CD4-positive, alpha-beta memory T cell (primary cell): ENCODE measurements around the gene CAPS. TPM values are rescaled to one million over a fixed set of nuclear protein-coding genes. Genes with fewer than 3 reads are reported as not detected.

ENCODE experiments used
- CTCF ChIA-PET: fragments of 350-600 bp; sonication (Branson Sonifier 250); formaldehyde crosslinking; loops from one replicate; lab custom pipeline; 2021; ENCODE audit warnings: inconsistent platforms; ENCODE audit not compliant: partially characterized antibody; lab: Charles Lee
- POLR2A ChIA-PET: fragments of 350-600 bp; sonication (Branson Sonifier 250); formaldehyde crosslinking; loops from one replicate; lab custom pipeline; 2021; ENCODE audit not compliant: partially characterized antibody; lab: Charles Lee
- DNase-seq, 5 donors: peaks; one replicate each; pipeline versions ENCODE4 v3.0.0 to v3.0.0-alpha.2; 2020 to 2022; ENCODE audit warnings: mixed read lengths in 1 of 5
- H3K27ac ChIP-seq: one replicate; pipeline ENCODE4 v1.7.0; 2013; ENCODE audit warnings: low read depth, low read length
- H3K27me3 ChIP-seq: 2 replicates; pipeline ENCODE4 v1.7.0; 2013; ENCODE audit warnings: mild to moderate bottlenecking, low read length, moderate library complexity; ENCODE audit not compliant: insufficient read depth
- H3K36me3 ChIP-seq: 2 replicates; pipeline ENCODE4 v1.7.0; 2013; ENCODE audit warnings: mild to moderate bottlenecking, low read length, moderate library complexity; ENCODE audit not compliant: insufficient read depth
- H3K4me1 ChIP-seq: 2 replicates; pipeline ENCODE4 v1.7.0; 2013; ENCODE audit warnings: mild to moderate bottlenecking, low read length, moderate library complexity; ENCODE audit not compliant: insufficient read depth
- H3K4me3 ChIP-seq, 2 donors: one replicate each; pipeline ENCODE4 v1.7.0; 2013; ENCODE audit warnings: low read length in 2 of 2, mild to moderate bottlenecking in 1 of 2
- H3K9me3 ChIP-seq, 2 donors: one replicate each; pipeline ENCODE4 v1.7.0; 2013; ENCODE audit warnings: low read length in 2 of 2, control low read depth in 1 of 2; ENCODE audit not compliant: control insufficient read depth in 1 of 2
- H3K27ac Mint-ChIP-seq, 7 donors: one replicate each; pipeline ENCODE4 v1.8.0; 2020 to 2021; ENCODE audit warnings: mixed read lengths in 7 of 7, mild to moderate bottlenecking in 6 of 7, inconsistent platforms in 3 of 7, moderate library complexity in 3 of 7
- H3K27me3 Mint-ChIP-seq, 2 donors: one replicate each; pipeline ENCODE4 v1.8.0; 2020 to 2021; ENCODE audit warnings: mixed read lengths in 2 of 2
- H3K36me3 Mint-ChIP-seq, 2 donors: one replicate each; pipeline ENCODE4 v1.8.0; 2020 to 2021; ENCODE audit warnings: mixed read lengths in 2 of 2, inconsistent platforms in 1 of 2, mild to moderate bottlenecking in 1 of 2
- H3K4me1 Mint-ChIP-seq, 4 donors: one replicate each; pipeline ENCODE4 v1.8.0; 2020 to 2021; ENCODE audit warnings: mixed read lengths in 4 of 4, mild to moderate bottlenecking in 1 of 4
- H3K4me3 Mint-ChIP-seq, 8 donors: one replicate each; pipeline ENCODE4 v1.8.0; 2020 to 2021; ENCODE audit warnings: mixed read lengths in 8 of 8, mild to moderate bottlenecking in 7 of 8, moderate library complexity in 6 of 8, inconsistent platforms in 3 of 8
- H3K9me3 Mint-ChIP-seq, 8 donors: one replicate each; pipeline ENCODE4 v1.8.0; 2020 to 2021; ENCODE audit warnings: mixed read lengths in 8 of 8, mild to moderate bottlenecking in 5 of 8, inconsistent platforms in 3 of 8, moderate library complexity in 1 of 8
- intact Hi-C: fragments of 100-400 bp; cut with micrococcal nuclease; formaldehyde crosslinking; loops from one replicate; pipeline ENCODE4 v1.15.1; 2023
- polyA plus RNA-seq, 2 donors: library from polyadenylated mRNA; unstranded; fragments of 300-500 nt; fragmentation: Illumina TruSeq; gene quantifications; one replicate each; pipeline ENCODE4 v1.2.3, GENCODE V29; 2021
- total RNA-seq, 2 experiments: library from RNA; stranded (reverse); gene quantifications; one replicate each; pipeline ENCODE4 v1.2.3, GENCODE V29; 2021

The CAPS gene
- total and polyA plus RNA-seq, 4 experiments from 2014 or later = 1.7 to 68.0 (median 34.6) TPM

DNA sequence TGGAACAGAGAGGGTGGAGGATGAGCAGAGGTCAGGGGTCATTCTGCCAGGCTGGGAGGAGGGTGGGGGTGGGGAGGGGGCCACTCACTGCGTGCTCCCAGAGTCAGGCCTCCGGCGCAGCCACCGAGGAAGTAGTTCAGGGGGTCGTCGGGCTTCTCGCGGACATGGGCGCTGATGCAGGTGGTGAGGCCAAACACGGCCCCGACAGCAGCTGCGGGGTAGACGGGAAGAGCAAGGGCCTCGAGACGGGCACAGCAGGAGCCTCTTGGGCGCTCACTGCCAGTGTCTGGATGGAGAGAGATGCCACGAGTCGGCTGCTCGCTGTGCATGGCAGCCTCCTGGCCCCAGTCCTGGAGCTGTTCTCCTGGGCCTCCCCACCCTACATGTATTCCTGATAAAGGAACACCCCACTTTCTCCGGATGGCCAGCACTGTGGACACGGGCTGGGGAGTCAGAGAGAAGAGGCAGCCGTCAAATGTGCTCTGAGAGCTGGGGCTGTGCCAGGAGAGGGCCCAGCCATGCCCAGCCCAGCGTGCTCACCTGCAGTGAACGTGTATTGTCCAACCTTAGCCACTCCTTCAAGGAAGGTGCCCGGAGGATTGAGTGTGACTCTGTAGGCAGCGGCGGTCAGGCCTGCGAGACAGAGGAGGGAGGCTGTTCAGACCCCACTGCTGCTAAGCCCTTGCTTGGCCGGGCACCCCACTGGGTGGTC lies 17.5 kb upstream of the CAPS start:
- ChIA-PET POLR2A (no interaction called here), CTCF (no interaction called here)
- peaks cover 7 to 13% of the 10 kb centered on the region in 2 donors for H3K36me3 Mint-ChIP-seq
- H3K36me3 ChIP-seq = peaks cover 17% of the 10 kb centered on the region
- H3K9me3 Mint-ChIP-seq = no peaks in the 10 kb centered on the region
- no peak overlapping the region for H3K4me3 ChIP-seq
- H3K4me1 ChIP-seq = peaks cover 8% of the 10 kb centered on the region
- H3K4me3 Mint-ChIP-seq = no peak overlapping the region
- intact Hi-C loops = no loop called here
- no peak overlapping the region for H3K27ac ChIP-seq
- no peak for DNase-seq
- H3K27ac Mint-ChIP-seq = no peak overlapping the region
- no peaks in the 10 kb centered on the region for H3K27me3 ChIP-seq
- H3K9me3 ChIP-seq = no peaks in the 10 kb centered on the region
- no peaks in the 10 kb centered on the region for H3K27me3 Mint-ChIP-seq
- H3K4me1 Mint-ChIP-seq = peaks cover 5 to 13% (median 10%) of the 10 kb centered on the region in 4 donors

DNA sequence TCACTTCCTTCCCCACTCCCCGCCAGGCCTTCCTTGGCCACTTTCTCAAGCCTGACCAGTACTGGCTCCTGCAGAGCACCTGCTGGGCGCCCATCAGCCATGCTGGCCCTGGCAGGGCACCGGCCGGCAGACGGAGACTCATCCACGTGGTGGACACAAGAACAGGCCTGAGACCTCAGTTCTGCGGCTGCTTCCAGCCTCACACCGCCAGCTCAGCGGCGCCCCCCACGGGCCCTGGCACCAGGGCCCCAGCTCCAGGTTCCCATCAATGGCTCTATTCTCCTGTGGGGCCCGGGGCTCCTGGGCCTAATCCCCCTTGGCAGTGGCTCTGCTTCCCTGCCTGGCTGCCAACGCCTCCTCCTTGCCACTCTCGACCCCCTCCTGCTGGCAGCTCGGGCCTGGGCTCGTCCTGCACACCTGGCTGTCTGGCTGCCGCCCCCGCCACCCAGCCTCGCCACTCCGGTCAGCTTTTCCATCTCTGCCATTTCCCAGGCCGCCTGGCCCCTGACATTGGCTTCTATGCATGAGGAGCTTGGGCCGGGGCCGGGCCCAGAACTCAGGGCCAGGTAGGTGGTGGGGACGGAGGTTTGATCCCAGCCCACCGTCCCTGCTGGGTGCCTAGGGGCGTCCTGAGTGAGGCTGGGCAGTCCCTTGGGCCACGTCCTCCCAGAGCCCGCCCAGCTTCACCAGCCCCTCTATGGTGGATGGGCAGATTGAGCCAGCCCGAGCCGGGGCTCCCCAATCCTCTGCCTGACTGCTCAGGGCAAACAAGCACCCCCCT lies 16.7 kb upstream of the CAPS start:
- H3K9me3 Mint-ChIP-seq = no peaks in the 10 kb centered on the region
- peaks cover 4 to 20% (median 8%) of the 10 kb centered on the region in 4 donors for H3K4me1 Mint-ChIP-seq
- H3K36me3 Mint-ChIP-seq = peaks cover 7 to 13% of the 10 kb centered on the region in 2 donors
- H3K27me3 Mint-ChIP-seq = no peaks in the 10 kb centered on the region
- H3K36me3 ChIP-seq = peaks cover 17% of the 10 kb centered on the region
- no peak overlapping the region for H3K4me3 Mint-ChIP-seq
- H3K27ac Mint-ChIP-seq = no peak overlapping the region
- intact Hi-C loops = no loop called here
- ChIA-PET POLR2A (no interaction called here), CTCF (interaction anchor here (1.3 kb wide), 1 partner anchor 125 kb away, joined by 3 read pairs; no protein-coding TSS in a partner anchor)
- H3K27ac ChIP-seq = no peak overlapping the region
- no peak overlapping the region for H3K4me3 ChIP-seq
- no peak for DNase-seq
- H3K4me1 ChIP-seq = peaks cover 12% of the 10 kb centered on the region
- H3K27me3 ChIP-seq = no peaks in the 10 kb centered on the region
- H3K9me3 ChIP-seq = no peaks in the 10 kb centered on the region

DNA sequence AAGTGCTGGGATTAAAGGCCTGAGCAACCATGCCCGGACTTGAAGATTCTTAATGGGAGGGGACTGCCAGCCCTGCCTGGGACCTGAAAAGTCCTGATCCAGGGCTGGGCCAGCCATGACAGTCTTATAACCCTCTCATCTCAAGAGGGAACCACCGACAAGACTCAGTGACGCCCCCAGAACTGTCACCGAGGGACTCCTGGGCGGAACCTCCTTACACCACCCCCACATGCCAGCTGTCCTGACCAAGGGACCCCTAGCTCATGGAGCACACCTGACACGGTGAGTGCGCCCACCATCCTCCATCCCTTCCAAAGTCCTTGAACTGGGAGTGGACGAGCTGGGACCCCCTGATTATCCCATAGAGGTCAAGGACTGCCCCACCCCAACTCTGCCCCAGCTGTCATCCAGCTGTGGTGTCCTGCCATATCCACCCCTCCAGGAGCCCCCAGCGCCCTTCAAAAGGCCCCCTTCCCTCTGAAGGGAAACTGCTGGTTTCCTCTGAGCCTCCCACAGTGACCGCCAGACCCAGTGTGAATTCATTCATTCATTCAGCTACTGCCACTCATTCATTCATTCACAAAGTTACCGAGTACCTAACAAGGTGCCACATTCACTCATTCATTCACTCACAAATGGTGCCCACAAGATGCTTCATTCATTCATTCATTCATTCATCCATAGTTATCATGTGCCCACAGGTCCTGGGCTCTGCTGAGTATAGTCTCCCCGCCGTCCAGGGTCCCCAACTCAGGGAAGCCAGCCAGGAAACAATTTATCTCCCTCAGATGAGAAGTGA lies 14.1 kb upstream of the CAPS start:
- Histone ChIP-seq H3K27me3 (no peaks in the 10 kb centered on the region), H3K36me3 (peaks cover 16% of the 10 kb centered on the region), H3K4me3 (no peak overlapping the region), H3K4me1 (peaks cover 21% of the 10 kb centered on the region), H3K9me3 (no peaks in the 10 kb centered on the region), H3K27ac (no peak overlapping the region)
- intact Hi-C loops = loop anchor here (10.0 kb wide), 1 partner anchor 1635 kb away; the partner anchor contains the start of gene PNPLA6
- Mint-ChIP-seq H3K4me3 (peak overlapping the region in 1 of 8 donors; percentile 45), H3K27ac (peak overlapping the region in 3 of 7 donors; percentile 29 to 59 (median 42)), H3K27me3 (no peaks in the 10 kb centered on the region), H3K9me3 (peaks cover 0 to 2% (median 0%) of the 10 kb centered on the region in 8 donors), H3K36me3 (peaks cover 7 to 30% of the 10 kb centered on the region in 2 donors), H3K4me1 (peaks cover 7 to 32% (median 20%) of the 10 kb centered on the region in 4 donors)
- POLR2A ChIA-PET = interaction anchor here (1.4 kb wide), 1 partner anchor 72 kb away, joined by 6 read pairs; no protein-coding TSS in a partner anchor
- DNase-seq = no peak
- CTCF ChIA-PET = interaction anchor here (0.6 to 1.5 kb wide), 2 partner anchors 68 to 1331 kb away, joined by 4 to 5 read pairs; no protein-coding TSS in a partner anchor

DNA sequence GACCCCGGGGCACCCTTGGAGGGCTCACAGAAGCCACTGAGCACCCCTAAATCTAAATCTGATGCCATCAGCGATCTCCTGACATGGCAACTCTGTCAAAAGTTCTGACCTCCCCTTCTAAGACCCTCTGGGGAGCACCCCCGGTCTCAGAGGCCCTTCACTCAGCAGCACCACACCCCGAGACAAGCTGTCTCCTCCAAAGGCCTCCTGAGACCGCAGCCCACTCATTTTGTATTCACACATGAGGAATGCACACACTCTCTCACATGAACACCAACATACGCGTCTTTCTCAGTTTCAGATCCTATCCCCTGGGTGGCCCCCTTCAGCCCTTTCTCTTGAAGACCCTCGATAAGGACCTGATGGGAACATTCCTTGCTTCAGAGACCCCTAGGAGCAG lies 13.1 kb upstream of the CAPS start:
- H3K4me1 Mint-ChIP-seq = peaks cover 7 to 42% (median 21%) of the 10 kb centered on the region in 4 donors
- intact Hi-C loops = loop anchor here (10.0 kb wide), 1 partner anchor 1634 kb away; the partner anchor contains the start of gene PNPLA6

DNA sequence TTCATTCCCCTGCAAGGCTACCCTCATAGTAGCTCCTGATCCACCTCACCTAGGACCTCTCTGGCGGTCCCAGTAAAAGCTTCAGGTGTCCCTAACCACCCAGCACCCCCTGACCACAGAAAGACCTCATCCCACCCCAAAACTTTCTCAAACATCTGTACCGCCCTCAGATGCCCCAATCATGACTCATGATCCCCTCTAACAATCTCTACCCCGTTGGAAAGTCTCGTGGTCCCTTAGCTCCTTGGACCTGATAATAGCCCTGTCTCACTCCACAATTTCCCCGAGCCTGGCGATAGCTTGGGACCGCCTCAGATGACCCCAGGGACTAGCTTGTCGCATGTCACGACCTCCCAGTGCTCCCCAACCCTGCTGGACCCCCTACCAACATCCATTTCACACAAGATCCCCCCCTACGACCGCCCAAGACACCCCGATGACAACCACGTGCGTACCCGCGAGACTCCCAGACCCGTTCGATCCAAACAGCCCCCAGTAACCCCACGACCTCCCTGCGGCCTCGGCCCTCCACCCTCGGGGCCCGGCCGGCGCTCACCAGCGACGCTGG lies 10.9 kb upstream of the CAPS start:
- peak overlapping the region; percentile 97 for H3K4me3 ChIP-seq
- H3K36me3 ChIP-seq = peaks cover 2% of the 10 kb centered on the region
- peaks cover 37% of the 10 kb centered on the region for H3K4me1 ChIP-seq
- Mint-ChIP-seq H3K36me3 (peaks cover 7 to 31% of the 10 kb centered on the region in 2 donors), H3K4me1 (peaks cover 14 to 57% (median 35%) of the 10 kb centered on the region in 4 donors), H3K27ac (peak overlapping the region; percentile 95 to 100 (median 100)), H3K27me3 (no peaks in the 10 kb centered on the region), H3K9me3 (peaks cover 0 to 2% (median 0%) of the 10 kb centered on the region in 8 donors), H3K4me3 (peak overlapping the region; percentile 91 to 97 (median 95))
- no peaks in the 10 kb centered on the region for H3K9me3 ChIP-seq
- no peaks in the 10 kb centered on the region for H3K27me3 ChIP-seq
- intact Hi-C loops = loop anchor here (10.0 kb wide), 1 partner anchor 1632 kb away; the partner anchor contains the start of gene PNPLA6
- peak in 1 of 5 donors; percentile 58 for DNase-seq
- H3K27ac ChIP-seq = peak overlapping the region; percentile 95
- POLR2A ChIA-PET = interaction anchor here (0.7 to 3.9 kb wide), 18 partner anchors 12 to 280 kb away, joined by 3 to 72 read pairs (median 9); partner anchors contain the start of genes DUS3L, RANBP3, SAFB and SAFB2
- CTCF ChIA-PET = interaction anchor here (0.8 to 3.3 kb wide), 9 partner anchors 48 to 119 kb away, joined by 3 to 16 read pairs (median 5); no protein-coding TSS in a partner anchor

More for the DNA sequence above, 13.1 kb upstream of the CAPS start:
- no peak for DNase-seq
- Histone ChIP-seq H3K36me3 (peaks cover 6% of the 10 kb centered on the region), H3K9me3 (no peaks in the 10 kb centered on the region), H3K4me3 (no peak overlapping the region), H3K4me1 (peaks cover 31% of the 10 kb centered on the region), H3K27me3 (no peaks in the 10 kb centered on the region), H3K27ac (no peak overlapping the region)
- Mint-ChIP-seq H3K27me3 (no peaks in the 10 kb centered on the region), H3K4me3 (peak overlapping the region in 4 of 8 donors; percentile 10 to 64 (median 48)), H3K27ac (peak overlapping the region in 3 of 7 donors; percentile 27 to 79 (median 76)), H3K36me3 (peaks cover 4 to 26% of the 10 kb centered on the region in 2 donors), H3K9me3 (peaks cover 0 to 2% (median 0%) of the 10 kb centered on the region in 8 donors)
- ChIA-PET CTCF (interaction anchor here (0.7 to 1.5 kb wide), 2 partner anchors 67 to 933 kb away, joined by 3 to 4 read pairs; no protein-coding TSS in a partner anchor), POLR2A (no interaction called here)
